Neural progenitor cell (in vitro differentiated cells): ENCODE data around the gene AFF1. TPM values are rescaled to one million over a fixed set of nuclear protein-coding genes. Genes with fewer than 3 reads are reported as not detected.

Experiments
- DNase-seq: peaks from one replicate; pipeline ENCODE4 v3.0.0-alpha.2; 2016; ENCODE audit warnings: low spot score
- H2AFZ ChIP-seq: fragments of 200-600 bp; sonication (generic); replicated peaks from 2 replicates; pipeline ENCODE4 v1.6.1; 2016; ENCODE audit warnings: antibody characterized with exemption
- H3F3A ChIP-seq: fragments of 200-600 bp; sonication (generic); 2 replicates; pipeline ENCODE4 v1.6.1; 2016; ENCODE audit warnings: antibody characterized with exemption, low read depth
- H3K27ac ChIP-seq: fragments of 200-600 bp; sonication (generic); 2 replicates; pipeline ENCODE4 v1.5.1; 2016; ENCODE audit warnings: mild to moderate bottlenecking
- H3K27me3 ChIP-seq: fragments of 200-600 bp; sonication (generic); 2 replicates; pipeline ENCODE4 v1.6.1; 2016; ENCODE audit warnings: mild to moderate bottlenecking, moderate library complexity
- H3K36me3 ChIP-seq: fragments of 200-600 bp; sonication (generic); 2 replicates; pipeline ENCODE4 v1.5.1; 2016
- H3K4me1 ChIP-seq: fragments of 200-600 bp; sonication (generic); 2 replicates; pipeline ENCODE4 v1.6.1; 2016; ENCODE audit warnings: mixed run types
- H3K4me2 ChIP-seq: fragments of 200-600 bp; sonication (generic); 2 replicates; pipeline ENCODE4 v1.6.1; 2016
- H3K4me3 ChIP-seq: fragments of 200-600 bp; sonication (generic); 2 replicates; pipeline ENCODE4 v1.5.1; 2016
- H3K79me2 ChIP-seq: fragments of 200-600 bp; sonication (generic); 2 replicates; pipeline ENCODE4 v1.6.1; 2016; ENCODE audit warnings: low read depth
- H3K9ac ChIP-seq: fragments of 200-600 bp; sonication (generic); 2 replicates; pipeline ENCODE4 v1.6.1; 2016
- H3K9me3 ChIP-seq: fragments of 200-600 bp; sonication (generic); 2 replicates; pipeline ENCODE4 v1.5.1; 2016; ENCODE audit warnings: low read depth
- H4K20me1 ChIP-seq: fragments of 200-600 bp; sonication (generic); 2 replicates; pipeline ENCODE4 v1.6.1; 2016; ENCODE audit warnings: low read depth
- H3K27ac Mint-ChIP-seq: 3 replicates; pipeline ENCODE4 v1.8.0; 2021; ENCODE audit warnings: mixed read lengths
- H3K27me3 Mint-ChIP-seq: 2 replicates; pipeline ENCODE4 v1.8.0; 2022; ENCODE audit warnings: low read depth, mild to moderate bottlenecking, inconsistent platforms, moderate library complexity, mixed read lengths; ENCODE audit not compliant: insufficient read depth
- H3K36me3 Mint-ChIP-seq: 3 replicates; pipeline ENCODE4 v1.8.0; 2021; ENCODE audit warnings: mixed read lengths
- H3K4me1 Mint-ChIP-seq: 3 replicates; pipeline ENCODE4 v1.8.0; 2021; ENCODE audit warnings: mixed read lengths
- H3K4me3 Mint-ChIP-seq: 3 replicates; pipeline ENCODE4 v1.8.0; 2021; ENCODE audit warnings: mild to moderate bottlenecking, moderate library complexity, mixed read lengths
- H3K9me3 Mint-ChIP-seq: 3 replicates; pipeline ENCODE4 v1.8.0; 2020; ENCODE audit warnings: mixed read lengths
- CTCF ChIP-seq: fragments of 200-600 bp; sonication (generic); IDR thresholded peaks from 2 replicates; pipeline ENCODE4 v1.5.1; 2017; ENCODE audit warnings: antibody characterized with exemption, mild to moderate bottlenecking
- EZH2 ChIP-seq: fragments of 200-600 bp; sonication (generic); IDR thresholded peaks from 2 replicates; pipeline ENCODE4 v1.6.1; 2017; ENCODE audit warnings: antibody characterized with exemption, mild to moderate bottlenecking, moderate library complexity
- EZH2phosphoT487 ChIP-seq: fragments of 200-600 bp; sonication (generic); IDR thresholded peaks from 2 replicates; pipeline ENCODE4 v1.6.1; 2017; ENCODE audit warnings: antibody characterized with exemption
- total RNA-seq: library from RNA; depleted of rRNA; stranded (reverse); fragments of >200 nt; gene quantifications from 2 replicates; pipeline ENCODE4 v1.2.3, GENCODE V29; 2015; ENCODE audit warnings: low replicate concordance

AFF1 gene
- total RNA-seq, 1 donor from 2014 or later, result 29.0 TPM

DNA sequence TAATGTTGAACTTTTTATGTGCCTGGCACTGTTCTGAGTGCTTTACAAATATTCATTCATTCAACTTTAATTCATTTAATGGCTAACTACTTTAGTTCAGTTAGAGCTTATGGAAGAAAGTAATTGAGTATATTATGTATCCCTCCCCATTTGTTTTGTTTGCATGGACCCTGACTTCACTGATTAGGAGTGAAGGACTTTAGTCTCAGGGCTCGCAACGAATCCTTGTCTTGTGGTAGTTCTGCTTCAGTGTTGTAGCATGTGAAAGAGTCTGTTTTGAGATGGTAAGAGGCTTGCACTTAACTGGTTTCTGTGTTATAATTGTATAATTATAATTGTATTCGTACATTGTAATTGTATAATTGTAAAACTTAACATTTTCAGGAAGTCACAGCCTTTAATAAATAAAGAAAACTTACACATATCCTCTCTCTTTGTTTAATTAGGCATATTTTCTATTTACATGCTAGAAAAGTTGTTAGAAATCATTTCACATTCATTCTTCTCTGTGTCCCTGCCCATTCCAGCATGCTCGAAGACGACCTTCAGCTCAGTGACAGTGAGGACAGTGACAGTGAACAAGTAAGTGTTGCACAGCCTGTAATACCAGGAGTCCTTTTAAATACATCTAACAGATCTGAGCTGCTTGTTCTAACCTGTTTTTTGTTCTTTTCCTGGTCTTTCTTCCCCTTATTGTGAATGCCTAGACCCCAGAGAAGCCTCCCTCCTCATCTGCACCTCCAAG, 170.5 kb downstream of the AFF1 start:
- H3K27me3 Mint-ChIP-seq, result no peaks in the 10 kb centered on the region
- no peak for TF ChIP-seq CTCF
- no peak for TF ChIP-seq EZH2phosphoT487
- no peak for TF ChIP-seq EZH2
- Histone ChIP-seq H3K36me3 (peaks cover 7% of the 10 kb centered on the region), H3K9ac (no peak overlapping the region), H4K20me1 (peaks cover 18% of the 10 kb centered on the region), H3K9me3 (no peaks in the 10 kb centered on the region), H3K4me1 (peaks cover 7% of the 10 kb centered on the region), H2AFZ (no peak overlapping the region), H3K27me3 (no peaks in the 10 kb centered on the region), H3K4me2 (no peak overlapping the region), H3K79me2 (peaks cover 9% of the 10 kb centered on the region), H3K27ac (no peak overlapping the region), H3K4me3 (no peak overlapping the region), H3F3A (peaks cover 9% of the 10 kb centered on the region)
- no peak overlapping the region for H3K4me3 Mint-ChIP-seq
- H3K27ac Mint-ChIP-seq, result no peak overlapping the region
- H3K9me3 Mint-ChIP-seq, result no peaks in the 10 kb centered on the region
- H3K4me1 Mint-ChIP-seq, result peaks cover 9% of the 10 kb centered on the region
- H3K36me3 Mint-ChIP-seq, result peaks cover 4% of the 10 kb centered on the region
- no peak for DNase-seq

- TF ChIP-seq CTCF, result no peak
- TF ChIP-seq EZH2, result no peak
- TF ChIP-seq EZH2phosphoT487, result no peak
- H3K27ac ChIP-seq, result no peak overlapping the region
- no peaks in the 10 kb centered on the region for H3K27me3 Mint-ChIP-seq
- no peak overlapping the region for H3K4me2 ChIP-seq
- no peak overlapping the region for H2AFZ ChIP-seq
- no peaks in the 10 kb centered on the region for H3K4me1 ChIP-seq
- H3K9me3 Mint-ChIP-seq, result no peaks in the 10 kb centered on the region
- no peak for DNase-seq
- no peaks in the 10 kb centered on the region for H3K9me3 ChIP-seq
- peaks cover 9% of the 10 kb centered on the region for H3K36me3 ChIP-seq
- H3K27ac Mint-ChIP-seq, result no peak overlapping the region
- no peak overlapping the region for H3K4me3 Mint-ChIP-seq
- H3K79me2 ChIP-seq, result no peaks in the 10 kb centered on the region
- no peaks in the 10 kb centered on the region for H4K20me1 ChIP-seq
- peaks cover 10% of the 10 kb centered on the region for H3F3A ChIP-seq
- no peaks in the 10 kb centered on the region for H3K27me3 ChIP-seq
- H3K4me3 ChIP-seq, result no peak overlapping the region
- no peak overlapping the region for H3K9ac ChIP-seq
- H3K36me3 Mint-ChIP-seq, result peaks cover 3% of the 10 kb centered on the region
- peaks cover 7% of the 10 kb centered on the region for H3K4me1 Mint-ChIP-seq
Observed at GRCh38 chr4:87108142-87108546, 173.3 kb downstream of the AFF1 start.

- no peak overlapping the region for H3K9ac ChIP-seq
- H3K36me3 ChIP-seq, result peaks cover 9% of the 10 kb centered on the region
- TF ChIP-seq EZH2 (no peak), EZH2phosphoT487 (no peak), CTCF (no peak)
- H3K4me1 Mint-ChIP-seq, result peaks cover 7% of the 10 kb centered on the region
- H3K4me3 Mint-ChIP-seq, result no peak overlapping the region
- no peaks in the 10 kb centered on the region for H3K4me1 ChIP-seq
- no peaks in the 10 kb centered on the region for H3K9me3 Mint-ChIP-seq
- H3K4me2 ChIP-seq, result no peak overlapping the region
- DNase-seq, result no peak
- no peaks in the 10 kb centered on the region for H4K20me1 ChIP-seq
- no peak overlapping the region for H2AFZ ChIP-seq
- no peaks in the 10 kb centered on the region for H3K79me2 ChIP-seq
- H3F3A ChIP-seq, result peaks cover 12% of the 10 kb centered on the region
- no peak overlapping the region for H3K27ac ChIP-seq
- H3K27me3 Mint-ChIP-seq, result no peaks in the 10 kb centered on the region
- H3K27ac Mint-ChIP-seq, result no peak overlapping the region
- H3K36me3 Mint-ChIP-seq, result peaks cover 4% of the 10 kb centered on the region
- no peaks in the 10 kb centered on the region for H3K27me3 ChIP-seq
- no peak overlapping the region for H3K4me3 ChIP-seq
- H3K9me3 ChIP-seq, result no peaks in the 10 kb centered on the region
Observed at GRCh38 chr4:87109121-87109520, 174.3 kb downstream of the AFF1 start.
